ENCODE results near the gene ITIH1. TPM values are rescaled to one million over a fixed set of nuclear protein-coding genes. Genes with fewer than 3 reads are reported as not detected.

ITIH1 gene
- total and polyA plus RNA-seq, 9 of the 15 experiments (the other 6 are each of a cell fraction or from before 2014, with no cell fraction given): 0.31 TPM; not detected in 8

GRCh38 chr3:52770496-52771333 is 6.7 kb upstream of the ITIH1 start, which contains the start of gene NEK4 (continued):
- TF ChIP-seq MEIS2 (IDR thresholded peaks at IDR 0.05; ENCODE audit: partially characterized antibody) (peak; percentile 48), GTF2E2 (tag; IDR thresholded peaks at IDR 0.05) (peak; percentile 85; the same call in 1 of the 2 replicates), ARNT (IDR thresholded peaks at IDR 0.05) (peak in 1 of 2 experiments; percentile 38; a peak in 1 of 4 replicates), HDAC3 (IDR thresholded peaks at IDR 0.05; ENCODE audit: borderline replicate concordance, partially characterized antibody) (no peak), CBX1 (IDR thresholded peaks at IDR 0.05; ENCODE audit: low read depth) (0 out of 2 replicates have a peak, but pooled peaks have one; percentile 46), GTF3C2 (IDR thresholded peaks at IDR 0.05; ENCODE audit: borderline replicate concordance, extremely low read depth, insufficient read length) (no peak), ZBTB33 (CRISPR knock-in tag; IDR thresholded peaks at IDR 0.05) (0 out of 2 replicates have a peak, but pooled peaks have one; percentile 34), FOXJ2 (tag; IDR thresholded peaks at IDR 0.05) (0 out of 2 replicates have a peak, but pooled peaks have one; percentile 44), HDAC1 (IDR thresholded peaks at IDR 0.05) (peak in 1 of 2 experiments; percentile 88; a peak in 2 of 4 replicates)
